Karpas-422 (cell line): ENCODE data around the gene TMEM269. TPM values are rescaled to one million over a fixed set of nuclear protein-coding genes. Genes with fewer than 3 reads are reported as not detected.
A peak's percentile ranks its signal among the peaks of the same experiment; 100 is the strongest.

ENCODE experiments used
- DNase-seq: peaks from one replicate; pipeline ENCODE4 v3.0.0-alpha.2; 2015
- H2AFZ ChIP-seq: fragments of 200-600 bp; sonication (generic); 2 replicates; pipeline ENCODE4 v1.6.1; 2014; ENCODE audit warnings: antibody characterized with exemption, low read length, mixed read lengths
- H3K27ac ChIP-seq: fragments of 200-600 bp; sonication (generic); 2 replicates; pipeline ENCODE4 v1.5.1; 2014; ENCODE audit warnings: mild to moderate bottlenecking, low read length, moderate library complexity
- H3K27me3 ChIP-seq: fragments of 200-600 bp; sonication (generic); 2 replicates; pipeline ENCODE4 v1.6.1; 2014; ENCODE audit warnings: low read length, mixed read lengths
- H3K36me3 ChIP-seq: fragments of 200-600 bp; sonication (generic); 2 replicates; pipeline ENCODE4 v1.6.1; 2014; ENCODE audit warnings: low read length, mixed read lengths; ENCODE audit not compliant: insufficient read depth
- H3K4me1 ChIP-seq: fragments of 200-600 bp; sonication (generic); 2 replicates; pipeline ENCODE4 v1.6.1; 2014; ENCODE audit warnings: mild to moderate bottlenecking, low read length, mixed read lengths
- H3K4me2 ChIP-seq: fragments of 200-600 bp; sonication (generic); 2 replicates; pipeline ENCODE4 v1.6.1; 2014; ENCODE audit warnings: low read length, low read depth, mild to moderate bottlenecking; ENCODE audit not compliant: poor library complexity, severe bottlenecking
- H3K4me3 ChIP-seq: fragments of 200-600 bp; sonication (generic); 2 replicates; pipeline ENCODE4 v1.5.1; 2014; ENCODE audit warnings: mild to moderate bottlenecking, antibody characterized with exemption, low read length, mixed read lengths
- H3K79me2 ChIP-seq: fragments of 200-600 bp; sonication (generic); 2 replicates; pipeline ENCODE4 v1.6.1; 2014; ENCODE audit warnings: mild to moderate bottlenecking, low read length, mixed read lengths
- H3K9ac ChIP-seq: fragments of 200-600 bp; sonication (generic); 2 replicates; pipeline ENCODE4 v1.6.0; 2014; ENCODE audit warnings: low read length
- H3K9me2 ChIP-seq: fragments of 200-600 bp; sonication (generic), shearing (Covaris generic); replicated peaks from 2 replicates; pipeline ENCODE4 v1.6.0; 2014; ENCODE audit warnings: mild to moderate bottlenecking, low read length, moderate library complexity; ENCODE audit not compliant: insufficient read depth
- H3K9me3 ChIP-seq: fragments of 300-700, 200-600 bp; sonication (generic); 2 replicates; pipeline ENCODE4 v1.6.1; 2014; ENCODE audit warnings: low read length, mixed read lengths
- H4K20me1 ChIP-seq: fragments of 200-600 bp; sonication (generic); 2 replicates; pipeline ENCODE4 v1.6.1; 2014; ENCODE audit warnings: mild to moderate bottlenecking, antibody characterized with exemption, low read length, low read depth; ENCODE audit not compliant: insufficient read depth
- total RNA-seq: library from RNA; depleted of rRNA; stranded (reverse); fragments of >200 nt; shearing (Covaris generic); gene quantifications from 2 replicates; pipeline ENCODE4 v1.2.3, GENCODE V29; 2014; ENCODE audit warnings: low replicate concordance; rRNA removed

TMEM269 gene
- total RNA-seq, 1 experiment from 2014 or later = not detected

- peak within 1 kb of the TSS; percentile 83 for H3K4me2 ChIP-seq
Measured at GRCh38 chr1:42846257-42847110, 61.7 kb downstream of the TMEM269 start, which contains the start of gene ZNF691. Gene ZNF691 (plus strand): TSS chr1:42846613. CDS start chr1:42849659, 3,046 bp downstream.

GRCh38 chr1:42847111-42847595, 62.4 kb downstream of the TMEM269 start:
- Histone ChIP-seq H3K9me2 (no peaks in the 10 kb centered on the region), H4K20me1 (no peaks in the 10 kb centered on the region), H3K4me2 (peak overlapping the region; percentile 83), H3K36me3 (peaks cover 26% of the 10 kb centered on the region), H2AFZ (no peak overlapping the region), H3K79me2 (peaks cover 27% of the 10 kb centered on the region), H3K27ac (peak overlapping the region; percentile 62), H3K9me3 (no peaks in the 10 kb centered on the region), H3K4me1 (peaks cover 53% of the 10 kb centered on the region), H3K27me3 (no peaks in the 10 kb centered on the region), H3K9ac (peak overlapping the region; percentile 88), H3K4me3 (peak overlapping the region; percentile 81)
- peak; percentile 63 for DNase-seq

More at GRCh38 chr1:42846257-42847110, 61.7 kb downstream of the TMEM269 start, which contains the start of gene ZNF691:
- Histone ChIP-seq H3K36me3 (peaks cover 22% of the 10 kb centered on the region), H3K27me3 (no peaks in the 10 kb centered on the region), H3K9ac (peak within 1 kb of the TSS; percentile 88), H3K4me3 (peak within 1 kb of the TSS; percentile 81), H4K20me1 (no peaks in the 10 kb centered on the region), H3K9me2 (no peaks in the 10 kb centered on the region), H3K27ac (peak within 1 kb of the TSS; percentile 62), H3K79me2 (peaks cover 27% of the 10 kb centered on the region), H3K4me1 (peaks cover 46% of the 10 kb centered on the region), H3K9me3 (no peaks in the 10 kb centered on the region), H2AFZ (peak within 1 kb of the TSS; percentile 90)
- peak; percentile 98 for DNase-seq

- Histone ChIP-seq H2AFZ (no peak overlapping the region), H3K79me2 (peaks cover 27% of the 10 kb centered on the region), H3K9me2 (no peaks in the 10 kb centered on the region), H3K27ac (peak overlapping the region; percentile 62), H3K9ac (peak overlapping the region; percentile 88), H3K4me1 (peaks cover 60% of the 10 kb centered on the region), H3K36me3 (peaks cover 26% of the 10 kb centered on the region), H4K20me1 (no peaks in the 10 kb centered on the region), H3K4me3 (peak overlapping the region; percentile 81), H3K9me3 (no peaks in the 10 kb centered on the region), H3K27me3 (no peaks in the 10 kb centered on the region), H3K4me2 (peak overlapping the region; percentile 83)
- peak; percentile 70 for DNase-seq
Measured at GRCh38 chr1:42847721-42848460, 63.1 kb downstream of the TMEM269 start.

GRCh38 chr1:42848823-42849537, 64.2 kb downstream of the TMEM269 start:
- no peak for DNase-seq
- Histone ChIP-seq H3K4me2 (no peak overlapping the region), H3K9me2 (no peaks in the 10 kb centered on the region), H3K27ac (peak overlapping the region; percentile 62), H2AFZ (no peak overlapping the region), H3K79me2 (peaks cover 27% of the 10 kb centered on the region), H4K20me1 (no peaks in the 10 kb centered on the region), H3K4me3 (no peak overlapping the region), H3K36me3 (peaks cover 26% of the 10 kb centered on the region), H3K9me3 (no peaks in the 10 kb centered on the region), H3K27me3 (no peaks in the 10 kb centered on the region), H3K9ac (no peak overlapping the region), H3K4me1 (peaks cover 70% of the 10 kb centered on the region)

- H3K4me2 ChIP-seq = no peak overlapping the region
- no peak overlapping the region for H2AFZ ChIP-seq
- H4K20me1 ChIP-seq = no peaks in the 10 kb centered on the region
- H3K4me3 ChIP-seq = no peak overlapping the region
- no peaks in the 10 kb centered on the region for H3K27me3 ChIP-seq
- H3K79me2 ChIP-seq = peaks cover 27% of the 10 kb centered on the region
- H3K9ac ChIP-seq = no peak overlapping the region
- no peak for DNase-seq
- H3K9me2 ChIP-seq = no peaks in the 10 kb centered on the region
- H3K27ac ChIP-seq = no peak overlapping the region
- peaks cover 26% of the 10 kb centered on the region for H3K36me3 ChIP-seq
- peaks cover 70% of the 10 kb centered on the region for H3K4me1 ChIP-seq
- H3K9me3 ChIP-seq = no peaks in the 10 kb centered on the region
Measured at GRCh38 chr1:42849944-42850343, 65.2 kb downstream of the TMEM269 start.

Other genes starting within 250 kb of the TMEM269 start
- 42.1 and 53.0 TPM in 2 replicates for gene PPIH, start 126.6 kb upstream of the TMEM269 start, total RNA-seq
- gene YBX1, start 102.6 kb upstream of the TMEM269 start, total RNA-seq = 652 and 1,200 TPM in 2 replicates
- gene CLDN19, start 44.8 kb upstream of the TMEM269 start, total RNA-seq = not detected in 2 replicates
- 18.1 and 49.1 TPM in 2 replicates for gene P3H1, start 18.0 kb upstream of the TMEM269 start, total RNA-seq
- gene C1orf50, start 17.7 kb upstream of the TMEM269 start, total RNA-seq = 5.5 and 12.2 TPM in 2 replicates
- gene ERMAP, start 32.1 kb downstream of the TMEM269 start, total RNA-seq = 0.54 and 1.6 TPM in 2 replicates
- 18.2 and 45.4 TPM in 2 replicates for gene SVBP, start 32.4 kb downstream of the TMEM269 start, total RNA-seq
- gene ZNF691, start 61.6 kb downstream of the TMEM269 start, total RNA-seq = 15.4 and 18.3 TPM in 2 replicates
- gene SLC2A1, start 173.9 kb downstream of the TMEM269 start, total RNA-seq = 72.2 and 83.8 TPM in 2 replicates